BE2C (cell line): ENCODE results near the gene CCDC57.

Experiments
- DNase-seq: peaks from one replicate; pipeline ENCODE4 v3.0.0-alpha.2; 2020
- H3K27me3 ChIP-seq: fragments of 250-450 bp; sonication (Bioruptor Pico); 2 replicates; pipeline ENCODE4 v1.5.1; 2020; ENCODE audit warnings: mild to moderate bottlenecking
- H3K36me3 ChIP-seq: fragments of 250-450 bp; sonication (Bioruptor Pico); 2 replicates; pipeline ENCODE4 v1.5.1; 2020; ENCODE audit warnings: mild to moderate bottlenecking
- H3K4me1 ChIP-seq: fragments of 250-450 bp; sonication (Bioruptor Pico); 2 replicates; pipeline ENCODE4 v1.5.1; 2020
- H3K4me3 ChIP-seq: 2 replicates; pipeline ENCODE4 v1.5.1; 2011; ENCODE audit warnings: low read depth, low read length
- H3K9me3 ChIP-seq: fragments of 250-450 bp; sonication (Bioruptor Pico); 2 replicates; pipeline ENCODE4 v1.5.1; 2020
- CTCF ChIP-seq: IDR thresholded peaks from 2 replicates; pipeline ENCODE4 v1.5.1; 2012; ENCODE audit warnings: mild to moderate bottlenecking, low read depth, low read length

CCDC57 gene

GRCh38 chr17:82249896-82250581 is 37.4 kb upstream of the CCDC57 start:
- DNase-seq = peak; percentile 12
- no peaks in the 10 kb centered on the region for H3K9me3 ChIP-seq
- H3K27me3 ChIP-seq = no peaks in the 10 kb centered on the region
- TF ChIP-seq CTCF = no peak
- peaks cover 28% of the 10 kb centered on the region for H3K4me1 ChIP-seq
- H3K4me3 ChIP-seq = no peak overlapping the region
- peaks cover 85% of the 10 kb centered on the region for H3K36me3 ChIP-seq

- no peak for TF ChIP-seq CTCF
- Histone ChIP-seq H3K27me3 (no peaks in the 10 kb centered on the region), H3K4me3 (no peak overlapping the region), H3K4me1 (peaks cover 34% of the 10 kb centered on the region), H3K36me3 (peaks cover 95% of the 10 kb centered on the region), H3K9me3 (no peaks in the 10 kb centered on the region)
- DNase-seq = no peak
These were observed 36.4 kb upstream of the CCDC57 start for GRCh38 chr17:82248815-82249674.

- Histone ChIP-seq H3K9me3 (no peaks in the 10 kb centered on the region), H3K36me3 (peaks cover 100% of the 10 kb centered on the region), H3K4me1 (peaks cover 44% of the 10 kb centered on the region), H3K27me3 (no peaks in the 10 kb centered on the region), H3K4me3 (no peak overlapping the region)
- peak; percentile 24 for DNase-seq
- TF ChIP-seq CTCF = no peak
These were observed 35.4 kb upstream of the CCDC57 start for GRCh38 chr17:82247856-82248671.

GRCh38 chr17:82247182-82247823 is 34.7 kb upstream of the CCDC57 start:
- H3K4me1 ChIP-seq = peaks cover 52% of the 10 kb centered on the region
- TF ChIP-seq CTCF = no peak
- H3K4me3 ChIP-seq = no peak overlapping the region
- peaks cover 100% of the 10 kb centered on the region for H3K36me3 ChIP-seq
- DNase-seq = peak; percentile 29
- H3K9me3 ChIP-seq = no peaks in the 10 kb centered on the region
- no peaks in the 10 kb centered on the region for H3K27me3 ChIP-seq

- TF ChIP-seq CTCF = no peak
- H3K36me3 ChIP-seq = peaks cover 95% of the 10 kb centered on the region
- peaks cover 57% of the 10 kb centered on the region for H3K4me1 ChIP-seq
- H3K27me3 ChIP-seq = no peaks in the 10 kb centered on the region
- no peak overlapping the region for H3K4me3 ChIP-seq
- DNase-seq = peak; percentile 60
- H3K9me3 ChIP-seq = no peaks in the 10 kb centered on the region
These were observed 33.9 kb upstream of the CCDC57 start for GRCh38 chr17:82246365-82247181.
